Mesenchymal stem cell (in vitro differentiated cells and primary cell): Measurements from ENCODE around the gene MCRIP2.

Source experiments
- DNase-seq: peaks from one replicate; pipeline ENCODE4 v3.0.0-alpha.2; 2013
- H2AFZ ChIP-seq: one replicate; pipeline ENCODE4 v1.6.1; 2013; ENCODE audit warnings: low read depth, mild to moderate bottlenecking, control low read depth, inconsistent platforms, low read length, moderate library complexity
- H2AK5ac ChIP-seq: 2 replicates; pipeline ENCODE4 v1.6.1; 2013; ENCODE audit warnings: low read length, moderate library complexity, mild to moderate bottlenecking, inconsistent platforms; ENCODE audit not compliant: severe bottlenecking
- H2BK120ac ChIP-seq: one replicate; pipeline ENCODE4 v1.6.1; 2013; ENCODE audit warnings: low read depth, mild to moderate bottlenecking, inconsistent platforms, low read length, moderate library complexity
- H2BK12ac ChIP-seq, 2 experiments: one replicate each; pipeline ENCODE4 v1.6.1; 2013; ENCODE audit warnings: inconsistent platforms in 2 of 2, low read length in 2 of 2, mild to moderate bottlenecking in 2 of 2, moderate library complexity in 2 of 2, control low read depth in 1 of 2
- H2BK15ac ChIP-seq: one replicate; pipeline ENCODE4 v1.6.1; 2013; ENCODE audit warnings: mild to moderate bottlenecking, low read depth, inconsistent platforms; ENCODE audit not compliant: poor library complexity, severe bottlenecking
- H2BK5ac ChIP-seq: 2 replicates; pipeline ENCODE4 v1.6.1; 2013; ENCODE audit warnings: low read depth, mild to moderate bottlenecking, low read length, control low read depth, inconsistent platforms; ENCODE audit not compliant: poor library complexity, severe bottlenecking
- H3K14ac ChIP-seq, 2 experiments: one replicate each; pipeline ENCODE4 v1.6.1; 2013; ENCODE audit warnings: inconsistent platforms in 2 of 2, low read length in 2 of 2, control low read depth in 1 of 2, mild to moderate bottlenecking in 1 of 2, moderate library complexity in 1 of 2
- H3K18ac ChIP-seq, 2 experiments: one replicate each; pipeline ENCODE4 v1.6.1; 2013; ENCODE audit warnings: inconsistent platforms in 2 of 2, low read length in 2 of 2, control low read depth in 1 of 2, low read depth in 1 of 2, mild to moderate bottlenecking in 1 of 2
- H3K23ac ChIP-seq, 2 experiments: one replicate each; pipeline ENCODE4 v1.6.1; 2013; ENCODE audit warnings: inconsistent platforms in 2 of 2, low read length in 2 of 2, mild to moderate bottlenecking in 2 of 2, moderate library complexity in 2 of 2, control low read depth in 1 of 2
- H3K27ac ChIP-seq: 2 replicates; pipeline ENCODE4 v1.5.1; 2013; ENCODE audit warnings: mild to moderate bottlenecking, moderate library complexity, low read length, control low read depth, inconsistent platforms; ENCODE audit not compliant: poor library complexity, severe bottlenecking
- H3K27me3 ChIP-seq, 2 experiments: 2 replicates each; pipeline versions ENCODE4 v1.6.1 to v1.7.0; 2013; ENCODE audit warnings: low read length in 2 of 2, mild to moderate bottlenecking in 2 of 2, moderate library complexity in 2 of 2, control low read depth in 1 of 2, inconsistent platforms in 1 of 2; ENCODE audit not compliant: control insufficient read depth in 1 of 2, insufficient read depth in 1 of 2
- H3K36me3 ChIP-seq, 2 experiments: 2 replicates each; pipeline versions ENCODE4 v1.6.1 to v1.7.0; 2013; ENCODE audit warnings: low read length in 2 of 2, control low read depth in 1 of 2, inconsistent platforms in 1 of 2, low read depth in 1 of 2, mild to moderate bottlenecking in 1 of 2; ENCODE audit not compliant: insufficient read depth in 2 of 2, control insufficient read depth in 1 of 2
- H3K4ac ChIP-seq, 2 experiments: one replicate each; pipeline ENCODE4 v1.6.1; 2013; ENCODE audit warnings: inconsistent platforms in 2 of 2, low read length in 2 of 2, mild to moderate bottlenecking in 2 of 2, moderate library complexity in 2 of 2, control low read depth in 1 of 2, low read depth in 1 of 2
- H3K4me1 ChIP-seq: 2 replicates; pipeline ENCODE4 v1.6.1; 2013; ENCODE audit warnings: low read depth, low read length, control low read depth; ENCODE audit not compliant: control insufficient read depth, insufficient read depth
- H3K4me2 ChIP-seq: 2 replicates; pipeline ENCODE4 v1.6.1; 2013; ENCODE audit warnings: low read length, mild to moderate bottlenecking, inconsistent platforms; ENCODE audit not compliant: poor library complexity, severe bottlenecking
- H3K4me3 ChIP-seq, 2 experiments: 2 replicates each; pipeline versions ENCODE4 v1.5.1 to v1.7.0; 2013; ENCODE audit warnings: low read length in 2 of 2, mild to moderate bottlenecking in 2 of 2, control low read depth in 1 of 2, low read depth in 1 of 2; ENCODE audit not compliant: insufficient read depth in 1 of 2
- H3K79me1 ChIP-seq: replicated peaks from 2 replicates; pipeline ENCODE4 v1.6.1; 2013; ENCODE audit warnings: mild to moderate bottlenecking, control low read depth, low read length, inconsistent platforms; ENCODE audit not compliant: poor library complexity, severe bottlenecking
- H3K9ac ChIP-seq: 2 replicates; pipeline ENCODE4 v1.7.0; 2013; ENCODE audit warnings: mild to moderate bottlenecking, low read length, moderate library complexity
- H3K9me3 ChIP-seq: 2 replicates; pipeline ENCODE4 v1.7.0; 2013; ENCODE audit warnings: mild to moderate bottlenecking, low read length; ENCODE audit not compliant: control insufficient read depth
- H4K8ac ChIP-seq: one replicate; pipeline ENCODE4 v1.6.1; 2013; ENCODE audit warnings: inconsistent platforms, mild to moderate bottlenecking, low read length, moderate library complexity
- H4K91ac ChIP-seq: one replicate; pipeline ENCODE4 v1.6.1; 2013; ENCODE audit warnings: mild to moderate bottlenecking, low read length, inconsistent platforms
- WGBS: methylation state at CpG from one replicate; pipeline ENCODE4 v1.1.7; 2013; ENCODE audit warnings: mixed read lengths; 5-methylcytosine and 5-hydroxymethylcytosine counted together

Gene MCRIP2

GRCh38 chr16:636206-637080 is 5.2 kb upstream of the MCRIP2 start, which contains the start of gene METTL26:
METTL26 (minus strand) TSS chr16:636305; CDS start chr16:636290, 15 bp downstream.
- peak within 1 kb of the TSS; percentile 90 to 92 for H3K23ac ChIP-seq
- no peaks in the 10 kb centered on the region for H3K9me3 ChIP-seq
- H2BK120ac ChIP-seq, result peak within 1 kb of the TSS; percentile 64
- H3K9ac ChIP-seq, result peak within 1 kb of the TSS; percentile 91
- H3K4me1 ChIP-seq, result peaks cover 41% of the 10 kb centered on the region
- H3K14ac ChIP-seq, result peak within 1 kb of the TSS in 1 of 2 experiments; percentile 95
- H4K8ac ChIP-seq, result peak within 1 kb of the TSS; percentile 94
- H3K18ac ChIP-seq, result peak within 1 kb of the TSS; percentile 96 to 97
- H3K79me1 ChIP-seq, result peaks cover 19% of the 10 kb centered on the region
- H3K27ac ChIP-seq, result peak within 1 kb of the TSS; percentile 91
- peak within 1 kb of the TSS; percentile 98 for H3K4me2 ChIP-seq
- peak within 1 kb of the TSS; percentile 86 for H2BK15ac ChIP-seq
- peak within 1 kb of the TSS; percentile 85 for H2AFZ ChIP-seq
- H2BK12ac ChIP-seq, result peak within 1 kb of the TSS in 1 of 2 experiments; percentile 84
- H2BK5ac ChIP-seq, result peak within 1 kb of the TSS; percentile 32
- under 1% methylated on average over 87 of the region's 91 CpGs for WGBS
- peak; percentile 97 for DNase-seq
- peak within 1 kb of the TSS; percentile 81 to 97 for H3K4me3 ChIP-seq
- H3K36me3 ChIP-seq, result peaks cover 3 to 29% of the 10 kb centered on the region in 2 experiments
- H4K91ac ChIP-seq, result peak within 1 kb of the TSS; percentile 96
- peak within 1 kb of the TSS; percentile 93 for H3K4ac ChIP-seq
- no peak within 1 kb of the TSS for H2AK5ac ChIP-seq
- H3K27me3 ChIP-seq, result no peaks in the 10 kb centered on the region

- no peak overlapping the region for H2BK5ac ChIP-seq
- peak overlapping the region; percentile 55 for H2BK120ac ChIP-seq
- peak overlapping the region; percentile 91 for H3K9ac ChIP-seq
- H3K23ac ChIP-seq, result no peak overlapping the region
- peaks cover 49% of the 10 kb centered on the region for H3K4me1 ChIP-seq
- H3K4me3 ChIP-seq, result peak overlapping the region; percentile 72 to 81
- WGBS, result 25% methylated on average over 40 of the region's 53 CpGs
- H3K36me3 ChIP-seq, result peaks cover 3 to 27% of the 10 kb centered on the region in 2 experiments
- no peaks in the 10 kb centered on the region for H3K9me3 ChIP-seq
- DNase-seq, result peak; percentile 37
- H2BK12ac ChIP-seq, result peak overlapping the region; percentile 8 to 86
- no peak overlapping the region for H3K14ac ChIP-seq
- H2BK15ac ChIP-seq, result no peak overlapping the region
- H3K18ac ChIP-seq, result peak overlapping the region; percentile 55 to 82
- H3K79me1 ChIP-seq, result peaks cover 19% of the 10 kb centered on the region
- no peak overlapping the region for H3K27ac ChIP-seq
- peak overlapping the region in 1 of 2 experiments; percentile 27 for H3K4ac ChIP-seq
- H3K27me3 ChIP-seq, result no peaks in the 10 kb centered on the region
- peak overlapping the region; percentile 41 for H3K4me2 ChIP-seq
- H4K91ac ChIP-seq, result peak overlapping the region; percentile 70
- H2AFZ ChIP-seq, result peak overlapping the region; percentile 0
- H2AK5ac ChIP-seq, result no peak overlapping the region
- H4K8ac ChIP-seq, result peak overlapping the region; percentile 73
These were observed 4.3 kb upstream of the MCRIP2 start for GRCh38 chr16:637081-638018.

- no peak overlapping the region for H2BK120ac ChIP-seq
- H3K4me1 ChIP-seq, result peaks cover 54% of the 10 kb centered on the region
- H4K8ac ChIP-seq, result no peak overlapping the region
- no peak overlapping the region for H2AK5ac ChIP-seq
- H2AFZ ChIP-seq, result no peak overlapping the region
- H3K4ac ChIP-seq, result no peak overlapping the region
- H2BK5ac ChIP-seq, result no peak overlapping the region
- no peaks in the 10 kb centered on the region for H3K27me3 ChIP-seq
- peak overlapping the region in 1 of 2 experiments; percentile 82 for H2BK12ac ChIP-seq
- no peak overlapping the region for H3K4me2 ChIP-seq
- H4K91ac ChIP-seq, result no peak overlapping the region
- no peak for DNase-seq
- no peak overlapping the region for H2BK15ac ChIP-seq
- 87% methylated on average over 15 of the region's 15 CpGs for WGBS
- peaks cover 3 to 19% of the 10 kb centered on the region in 2 experiments for H3K36me3 ChIP-seq
- no peak overlapping the region for H3K14ac ChIP-seq
- H3K9ac ChIP-seq, result no peak overlapping the region
- no peak overlapping the region for H3K27ac ChIP-seq
- no peak overlapping the region for H3K23ac ChIP-seq
- H3K18ac ChIP-seq, result peak overlapping the region in 1 of 2 experiments; percentile 55
- peaks cover 27% of the 10 kb centered on the region for H3K79me1 ChIP-seq
- H3K4me3 ChIP-seq, result no peak overlapping the region
- H3K9me3 ChIP-seq, result no peaks in the 10 kb centered on the region
These were observed 3.5 kb upstream of the MCRIP2 start for GRCh38 chr16:638034-638543.
